ENCODE measurements around the gene SLC16A9.
A peak's percentile ranks its signal among the peaks of the same experiment; 100 is the strongest.

DNA sequence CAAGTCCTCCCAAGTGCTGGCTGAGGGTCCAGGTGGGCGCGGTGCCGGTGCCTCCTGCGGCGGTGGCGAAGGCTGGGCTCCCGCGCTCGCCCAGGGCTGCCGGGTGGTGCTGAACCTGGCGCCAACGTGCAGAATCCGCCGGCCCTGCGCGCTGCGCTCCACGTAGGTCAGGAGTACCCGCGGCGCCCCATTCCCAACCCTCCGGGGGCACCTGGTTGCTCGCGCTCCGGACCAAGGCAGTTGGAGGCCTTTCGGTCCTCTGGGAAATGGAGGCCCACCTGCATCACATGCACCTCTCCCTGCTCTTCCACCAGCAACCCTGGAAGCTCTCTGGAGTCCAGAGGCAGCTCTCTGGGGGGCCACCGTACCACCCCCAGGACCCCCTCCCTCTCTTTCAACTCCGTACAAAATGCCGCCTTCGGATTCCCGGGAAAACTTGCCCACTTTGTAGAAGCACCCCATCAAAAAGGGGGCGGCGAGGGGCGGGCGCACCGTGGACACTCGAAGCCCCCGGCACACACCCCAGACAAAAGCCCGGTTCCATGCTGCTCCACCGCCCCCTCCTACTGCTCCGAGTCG is 745 bp downstream of the SLC16A9 start:
- TF ChIP-seq, protein P1, sequence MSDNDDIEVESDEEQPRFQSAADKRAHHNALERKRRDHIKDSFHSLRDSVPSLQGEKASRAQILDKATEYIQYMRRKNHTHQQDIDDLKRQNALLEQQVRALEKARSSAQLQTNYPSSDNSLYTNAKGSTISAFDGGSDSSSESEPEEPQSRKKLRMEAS (IDR thresholded peaks at IDR 0.05; ENCODE audit: low read depth): peak; percentile 52
- TF ChIP-seq, protein P2, sequence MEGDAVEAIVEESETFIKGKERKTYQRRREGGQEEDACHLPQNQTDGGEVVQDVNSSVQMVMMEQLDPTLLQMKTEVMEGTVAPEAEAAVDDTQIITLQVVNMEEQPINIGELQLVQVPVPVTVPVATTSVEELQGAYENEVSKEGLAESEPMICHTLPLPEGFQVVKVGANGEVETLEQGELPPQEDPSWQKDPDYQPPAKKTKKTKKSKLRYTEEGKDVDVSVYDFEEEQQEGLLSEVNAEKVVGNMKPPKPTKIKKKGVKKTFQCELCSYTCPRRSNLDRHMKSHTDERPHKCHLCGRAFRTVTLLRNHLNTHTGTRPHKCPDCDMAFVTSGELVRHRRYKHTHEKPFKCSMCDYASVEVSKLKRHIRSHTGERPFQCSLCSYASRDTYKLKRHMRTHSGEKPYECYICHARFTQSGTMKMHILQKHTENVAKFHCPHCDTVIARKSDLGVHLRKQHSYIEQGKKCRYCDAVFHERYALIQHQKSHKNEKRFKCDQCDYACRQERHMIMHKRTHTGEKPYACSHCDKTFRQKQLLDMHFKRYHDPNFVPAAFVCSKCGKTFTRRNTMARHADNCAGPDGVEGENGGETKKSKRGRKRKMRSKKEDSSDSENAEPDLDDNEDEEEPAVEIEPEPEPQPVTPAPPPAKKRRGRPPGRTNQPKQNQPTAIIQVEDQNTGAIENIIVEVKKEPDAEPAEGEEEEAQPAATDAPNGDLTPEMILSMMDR (IDR thresholded peaks at IDR 0.05): no peak
- TF ChIP-seq POLR2AphosphoS5 (IDR thresholded peaks at IDR 0.05; ENCODE audit: low read depth, low read length) (no peak), EZH2phosphoT487 (IDR thresholded peaks at IDR 0.05; ENCODE audit: borderline replicate concordance, low read depth) (no peak), RAD21 (IDR thresholded peaks at IDR 0.05; ENCODE audit: low read length) (no peak), JUND (IDR thresholded peaks at IDR 0.05) (no peak), EP300 (IDR thresholded peaks at IDR 0.05; ENCODE audit: borderline replicate concordance in 1 of 2, low read depth in 1 of 2, low read length in 1 of 2) (no peak), FOXM1 (IDR thresholded peaks at IDR 0.05; ENCODE audit: low read depth) (no peak), TAF1 (IDR thresholded peaks at IDR 0.05; ENCODE audit: borderline replicate concordance, low read depth, low read length) (no peak), NRF1 (IDR thresholded peaks at IDR 0.05; ENCODE audit: low read depth, low read length) (no peak), TEAD4 (IDR thresholded peaks at IDR 0.05; ENCODE audit: borderline replicate concordance, insufficient read depth) (no peak), TCF12 (IDR thresholded peaks at IDR 0.05) (no peak)
- TF ChIP-seq, protein P3, sequence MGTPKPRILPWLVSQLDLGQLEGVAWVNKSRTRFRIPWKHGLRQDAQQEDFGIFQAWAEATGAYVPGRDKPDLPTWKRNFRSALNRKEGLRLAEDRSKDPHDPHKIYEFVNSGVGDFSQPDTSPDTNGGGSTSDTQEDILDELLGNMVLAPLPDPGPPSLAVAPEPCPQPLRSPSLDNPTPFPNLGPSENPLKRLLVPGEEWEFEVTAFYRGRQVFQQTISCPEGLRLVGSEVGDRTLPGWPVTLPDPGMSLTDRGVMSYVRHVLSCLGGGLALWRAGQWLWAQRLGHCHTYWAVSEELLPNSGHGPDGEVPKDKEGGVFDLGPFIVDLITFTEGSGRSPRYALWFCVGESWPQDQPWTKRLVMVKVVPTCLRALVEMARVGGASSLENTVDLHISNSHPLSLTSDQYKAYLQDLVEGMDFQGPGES (IDR thresholded peaks at IDR 0.05; ENCODE audit: low read depth, low read length): no peak
- TF ChIP-seq, protein P4, sequence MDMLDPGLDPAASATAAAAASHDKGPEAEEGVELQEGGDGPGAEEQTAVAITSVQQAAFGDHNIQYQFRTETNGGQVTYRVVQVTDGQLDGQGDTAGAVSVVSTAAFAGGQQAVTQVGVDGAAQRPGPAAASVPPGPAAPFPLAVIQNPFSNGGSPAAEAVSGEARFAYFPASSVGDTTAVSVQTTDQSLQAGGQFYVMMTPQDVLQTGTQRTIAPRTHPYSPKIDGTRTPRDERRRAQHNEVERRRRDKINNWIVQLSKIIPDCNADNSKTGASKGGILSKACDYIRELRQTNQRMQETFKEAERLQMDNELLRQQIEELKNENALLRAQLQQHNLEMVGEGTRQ (IDR thresholded peaks at IDR 0.05; ENCODE audit: borderline replicate concordance, low read depth, low read length): no peak
